SK-N-SH (cell line): Measurements from ENCODE around the gene THADA. TPM values are rescaled to one million over a fixed set of nuclear protein-coding genes. Genes with fewer than 3 reads are reported as not detected.

Experiments used
- CTCF ChIA-PET: fragments of 300-600, 350-600 bp; formaldehyde crosslinking; extraction: SDS; loops from one replicate; lab custom pipeline; 2021; lab: Yijun Ruan, JAX
- POLR2A ChIA-PET: fragments of 350-600 bp; sonication (Branson Sonifier 250); formaldehyde crosslinking; extraction: SDS; loops from one replicate; lab custom pipeline; 2020; ENCODE audit warnings: antibody characterized with exemption, inconsistent platforms; lab: Yijun Ruan, JAX
- DNase-seq: peaks from one replicate; pipeline ENCODE4 v3.0.0; 2012
- H2AFZ ChIP-seq: fragments of 200-600 bp; sonication (generic); 2 replicates; pipeline ENCODE4 v1.8.1; 2016; ENCODE audit warnings: antibody characterized with exemption, mild to moderate bottlenecking, low read depth
- H3F3A ChIP-seq: fragments of 200-600 bp; sonication (generic); replicated peaks from 2 replicates; pipeline ENCODE3; 2016; ENCODE audit warnings: antibody characterized with exemption, mild to moderate bottlenecking; ENCODE audit not compliant: insufficient read depth
- H3K27ac ChIP-seq, 2 experiments: fragments of 200-500 bp in 1 of 2; fragments of 200-600 bp in 1 of 2; sonication (Bioruptor generic) in 1 of 2; sonication (generic), shearing (Covaris generic) in 1 of 2; 2 replicates each; pipeline versions ENCODE4 v1.5.1 to v1.6.1; 2014 to 2016; ENCODE audit warnings: low read depth in 2 of 2, inconsistent platforms in 1 of 2, low read length in 1 of 2, mild to moderate bottlenecking in 1 of 2, mixed read lengths in 1 of 2
- H3K27me3 ChIP-seq: fragments of 200-600 bp; sonication (generic), shearing (Covaris generic); 2 replicates; pipeline ENCODE4 v1.6.1; 2016; ENCODE audit warnings: mixed run types; ENCODE audit not compliant: insufficient read depth
- H3K36me3 ChIP-seq, 2 experiments: fragments of 200-500 bp in 1 of 2; fragments of 200-600 bp in 1 of 2; sonication (Bioruptor generic) in 1 of 2; sonication (generic) in 1 of 2; replicated peaks in 1 of 2; 2 replicates each; pipeline versions ENCODE3 to v1.5.1; 2014 to 2016; ENCODE audit warnings: low read length in 1 of 2, mild to moderate bottlenecking in 1 of 2; ENCODE audit not compliant: insufficient read depth in 2 of 2, control insufficient read depth in 1 of 2
- H3K4me1 ChIP-seq, 2 experiments: fragments of 200-500 bp in 1 of 2; fragments of 200-600 bp in 1 of 2; sonication (Bioruptor generic) in 1 of 2; sonication (generic), shearing (Covaris generic) in 1 of 2; 2 replicates each; pipeline versions ENCODE4 v1.5.1 to v1.6.1; 2014 to 2016; ENCODE audit warnings: low read depth in 1 of 2, low read length in 1 of 2, mixed run types in 1 of 2; ENCODE audit not compliant: insufficient read depth in 2 of 2, control insufficient read depth in 1 of 2
- H3K4me2 ChIP-seq: fragments of 200-600 bp; sonication (generic), shearing (Covaris generic); 2 replicates; pipeline ENCODE4 v1.6.1; 2017; ENCODE audit warnings: mixed run types
- H3K4me3 ChIP-seq, 2 experiments: fragments of 200-500 bp in 1 of 2; fragments of 200-600 bp in 1 of 2; sonication (Bioruptor generic) in 1 of 2; sonication (generic), shearing (Covaris generic) in 1 of 2; 2 replicates each; pipeline versions ENCODE4 v1.5.1 to v1.8.1; 2014 to 2016; ENCODE audit warnings: low read depth in 2 of 2, inconsistent platforms in 1 of 2, low read length in 1 of 2, mild to moderate bottlenecking in 1 of 2, mixed read lengths in 1 of 2, moderate library complexity in 1 of 2
- H3K79me2 ChIP-seq: fragments of 200-600 bp; sonication (generic); 2 replicates; pipeline ENCODE4 v1.8.1; 2017; ENCODE audit warnings: mild to moderate bottlenecking; ENCODE audit not compliant: insufficient read depth
- H3K9ac ChIP-seq: fragments of 200-600 bp; sonication (generic); 2 replicates; pipeline ENCODE4 v1.6.1; 2017; ENCODE audit warnings: mixed run types
- H3K9me2 ChIP-seq: fragments of 200-600 bp; sonication (generic); 2 replicates; pipeline ENCODE4 v1.6.1; 2017; ENCODE audit warnings: mixed run types
- H3K9me3 ChIP-seq: fragments of 200-600 bp; sonication (generic); 2 replicates; pipeline ENCODE4 v1.6.1; 2017; ENCODE audit warnings: mixed run types, mild to moderate bottlenecking, moderate library complexity
- H4K20me1 ChIP-seq: fragments of 200-600 bp; sonication (generic); 2 replicates; pipeline ENCODE4 v1.6.1; 2017; ENCODE audit warnings: mild to moderate bottlenecking, mixed run types; ENCODE audit not compliant: insufficient read depth
- EP300 ChIP-seq, 2 experiments: IDR thresholded peaks; 2 replicates each; pipeline versions ENCODE4 v1.4.0 to v1.6.1; 2012; ENCODE audit warnings: borderline replicate concordance in 1 of 2, low read depth in 1 of 2, low read length in 1 of 2
- MAX ChIP-seq: IDR thresholded peaks from 2 replicates; pipeline ENCODE4 v1.4.0; 2012; ENCODE audit warnings: low read depth
- NFIC ChIP-seq: IDR thresholded peaks from 2 replicates; pipeline ENCODE4 v1.4.0; 2012; ENCODE audit warnings: borderline replicate concordance
- NRF1 ChIP-seq: IDR thresholded peaks from 2 replicates; pipeline ENCODE4 v1.6.1; 2012; ENCODE audit warnings: low read depth, mild to moderate bottlenecking, low read length
- PBX3 ChIP-seq: IDR thresholded peaks from 2 replicates; pipeline ENCODE4; 2012
- RCOR1 ChIP-seq: fragments of 150-350 bp; IDR thresholded peaks from 2 replicates; pipeline ENCODE4 v1.6.1; 2017; ENCODE audit warnings: antibody characterized with exemption, low read length
- REST ChIP-seq: IDR thresholded peaks from 2 replicates; pipeline ENCODE4 v1.6.1; 2012; ENCODE audit warnings: mild to moderate bottlenecking, low read depth, low read length, moderate library complexity
- RXRA ChIP-seq: IDR thresholded peaks from 2 replicates; pipeline ENCODE4 v1.4.0; 2012; ENCODE audit warnings: low read depth, mild to moderate bottlenecking, borderline replicate concordance
- SIN3A ChIP-seq: IDR thresholded peaks from 2 replicates; pipeline ENCODE4 v1.6.1; 2012; ENCODE audit warnings: low read depth, mild to moderate bottlenecking, low read length, moderate library complexity, borderline replicate concordance
- TAF1 ChIP-seq: IDR thresholded peaks from 2 replicates; pipeline ENCODE4 v1.6.1; 2012; ENCODE audit warnings: low read depth, mild to moderate bottlenecking, low read length, moderate library complexity, borderline replicate concordance
- TCF12 ChIP-seq: IDR thresholded peaks from 2 replicates; pipeline ENCODE4 v1.4.0; 2012
- TEAD4 ChIP-seq: IDR thresholded peaks from 2 replicates; pipeline ENCODE4 v1.4.0; 2012; ENCODE audit warnings: mild to moderate bottlenecking, borderline replicate concordance; ENCODE audit not compliant: insufficient read depth
- ZBTB33 ChIP-seq: IDR thresholded peaks from 2 replicates; pipeline ENCODE4 v1.4.0; 2012; ENCODE audit warnings: low read depth, borderline replicate concordance
- WGBS: methylation state at CpG from one replicate; pipeline ENCODE4 v1.1.6; 2017; ENCODE audit warnings: low lambda C conversion rate; 5-methylcytosine and 5-hydroxymethylcytosine counted together
- polyA plus RNA-seq, 3 experiments: library from polyadenylated mRNA; depleted of rRNA; stranded (reverse); fragments of >200 nt; gene quantifications; 2 replicates each; pipeline ENCODE4 v1.2.3, GENCODE V29; 2012
- TF ChIP-seq, protein P1 (sequence below): fragments of 150-350 bp; IDR thresholded peaks from 2 replicates; pipeline ENCODE4 v1.6.1; 2016; ENCODE audit warnings: mild to moderate bottlenecking, low read depth, low read length

Gene THADA
- polyA plus RNA-seq, 1 of the 3 experiments (the other 2 are of a cell fraction), result 25.6 TPM

DNA sequence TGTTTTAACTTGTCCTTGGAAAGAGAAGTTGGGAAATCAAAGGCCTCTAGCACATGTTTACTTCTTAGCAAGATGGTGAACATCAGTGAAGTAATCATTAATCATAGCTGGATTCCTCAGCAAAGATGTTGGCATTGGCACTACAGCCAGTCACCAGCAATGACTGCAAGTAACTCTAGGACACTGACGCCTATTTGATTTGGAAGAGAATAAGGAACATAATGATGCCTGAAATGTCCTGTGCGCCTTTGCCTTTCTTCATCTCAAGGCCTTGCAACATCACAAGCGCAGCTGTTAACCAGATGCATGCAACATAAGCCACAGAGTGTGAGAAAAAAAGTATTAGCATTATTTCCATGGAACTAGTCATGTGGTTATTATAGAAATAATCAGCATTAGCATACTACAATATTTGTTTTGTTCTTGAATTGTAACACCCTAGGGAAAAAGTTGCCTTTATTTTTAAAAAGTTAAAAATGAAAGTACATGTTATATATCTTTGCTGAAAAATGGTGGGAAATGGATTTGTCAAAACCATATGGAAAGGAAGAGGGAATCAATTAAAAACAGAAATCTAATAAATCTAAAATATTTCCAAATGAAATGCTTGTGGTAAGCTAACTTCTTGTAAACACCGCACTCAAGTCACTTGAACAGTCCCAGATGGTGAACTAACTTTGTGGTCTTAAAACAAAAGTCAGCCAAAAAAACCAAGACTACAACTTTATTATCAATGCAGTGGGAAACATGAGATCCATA is 55.6 kb downstream of the THADA start:
- ChIA-PET CTCF (interaction anchor here (0.8 to 7.0 kb wide), 25 partner anchors 10 to 712 kb away, joined by 3 to 85 read pairs (median 5); partner anchors contain the start of gene ZFP36L2), POLR2A (no interaction called here)
- no peaks in the 10 kb centered on the region for H4K20me1 ChIP-seq
- H3K36me3 ChIP-seq, result peaks cover 6 to 22% of the 10 kb centered on the region in 2 experiments
- WGBS, result 61% methylated on average over 4 of the region's 4 CpGs
- no peak overlapping the region for H3K9ac ChIP-seq
- H3K9me3 ChIP-seq, result no peaks in the 10 kb centered on the region
- H3K4me2 ChIP-seq, result peak overlapping the region; percentile 20; the same call in 1 of the 2 replicates
- H3K79me2 ChIP-seq, result no peaks in the 10 kb centered on the region; the same call in 1 of the 2 replicates
- H3K9me2 ChIP-seq, result no peaks in the 10 kb centered on the region
- TF ChIP-seq MAX (peak; percentile 20; the same call in 1 of the 2 replicates), TCF12 (peak; percentile 80), NRF1 (no peak), PBX3 (peak; percentile 59), RXRA (no peak), NFIC (0 out of 2 replicates have a peak, but pooled peaks have one; percentile 28), ZBTB33 (no peak), RCOR1 (peak; percentile 29; the same call in 1 of the 2 replicates), EP300 (IDR thresholded peaks at IDR 0.05; ENCODE audit: borderline replicate concordance in 1 of 2, low read depth in 1 of 2, low read length in 1 of 2) (peak in 1 of 2 experiments; percentile 31; a peak in 1 of 4 replicates)
- peaks cover 6% of the 10 kb centered on the region for H3F3A ChIP-seq
- no peak overlapping the region for H2AFZ ChIP-seq
- no peak for DNase-seq
- H3K4me1 ChIP-seq, result peaks cover 8 to 13% of the 10 kb centered on the region in 2 experiments
- peak overlapping the region; percentile 36 to 69; a peak in 3 of 4 replicates for H3K27ac ChIP-seq
- H3K4me3 ChIP-seq, result no peak overlapping the region
- no peaks in the 10 kb centered on the region for H3K27me3 ChIP-seq

- Histone ChIP-seq H3K4me3 (no peak overlapping the region), H3K36me3 (peaks cover 10 to 22% of the 10 kb centered on the region in 2 experiments), H3K4me1 (peaks cover 8 to 13% of the 10 kb centered on the region in 2 experiments), H3K9ac (no peak overlapping the region), H3K9me3 (no peaks in the 10 kb centered on the region), H3K27ac (peak overlapping the region; percentile 12 to 36; a peak in 2 of 4 replicates), H3K4me2 (no peak overlapping the region), H3K27me3 (no peaks in the 10 kb centered on the region), H3K9me2 (no peaks in the 10 kb centered on the region), H3F3A (peaks cover 6% of the 10 kb centered on the region), H2AFZ (no peak overlapping the region), H3K79me2 (no peaks in the 10 kb centered on the region; the same call in 1 of the 2 replicates), H4K20me1 (no peaks in the 10 kb centered on the region)
- 97% methylated on average over 5 of the region's 5 CpGs for WGBS
- ChIA-PET CTCF (interaction anchor here (1.0 to 7.0 kb wide), 11 partner anchors 15 to 711 kb away, joined by 4 to 85 read pairs (median 13); partner anchors contain the start of gene ZFP36L2), POLR2A (no interaction called here)
- no peak for TF ChIP-seq NRF1
- TF ChIP-seq PBX3, result no peak
- no peak for TF ChIP-seq REST
- TF ChIP-seq SIN3A, result no peak
- TF ChIP-seq TAF1, result no peak
- no peak for TF ChIP-seq TEAD4
- TF ChIP-seq, protein P1, sequence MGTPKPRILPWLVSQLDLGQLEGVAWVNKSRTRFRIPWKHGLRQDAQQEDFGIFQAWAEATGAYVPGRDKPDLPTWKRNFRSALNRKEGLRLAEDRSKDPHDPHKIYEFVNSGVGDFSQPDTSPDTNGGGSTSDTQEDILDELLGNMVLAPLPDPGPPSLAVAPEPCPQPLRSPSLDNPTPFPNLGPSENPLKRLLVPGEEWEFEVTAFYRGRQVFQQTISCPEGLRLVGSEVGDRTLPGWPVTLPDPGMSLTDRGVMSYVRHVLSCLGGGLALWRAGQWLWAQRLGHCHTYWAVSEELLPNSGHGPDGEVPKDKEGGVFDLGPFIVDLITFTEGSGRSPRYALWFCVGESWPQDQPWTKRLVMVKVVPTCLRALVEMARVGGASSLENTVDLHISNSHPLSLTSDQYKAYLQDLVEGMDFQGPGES, result no peak
- no peak for DNase-seq
Measured at GRCh38 chr2:43539436-43539835, 56.4 kb downstream of the THADA start.
